Natural killer cell (primary cell): ENCODE measurements around the gene TXNL4B. TPM values are rescaled to one million over a fixed set of nuclear protein-coding genes. Genes with fewer than 3 reads are reported as not detected.
A peak's percentile ranks its signal among the peaks of the same experiment; 100 is the strongest.

Experiments
- ATAC-seq, 3 donors: fragments of 150-1000 bp in 2 of 3; fragments of 200-7000 bp in 1 of 3; cut with Tn5 transposase; 1 replicate in 1 of 3; 2 replicates in 2 of 3; pipeline ENCODE4 v1.10.0; 2021; ENCODE audit warnings: mild to moderate bottlenecking in 2 of 3, moderate library complexity in 2 of 3
- DNase-seq, 2 donors: peaks; one replicate each; pipeline versions ENCODE4 v3.0.0 to v3.0.0-alpha.2; 2013 to 2021; ENCODE audit warnings: mixed read lengths in 1 of 2
- H3K27ac ChIP-seq: one replicate; pipeline ENCODE4 v1.5.1; 2013; ENCODE audit warnings: mild to moderate bottlenecking, low read length
- H3K27me3 ChIP-seq: one replicate; pipeline ENCODE4 v1.6.1; 2013; ENCODE audit warnings: low read length; ENCODE audit not compliant: control insufficient read depth, insufficient read depth
- H3K36me3 ChIP-seq: one replicate; pipeline ENCODE4 v1.6.1; 2013; ENCODE audit warnings: low read length; ENCODE audit not compliant: control insufficient read depth, insufficient read depth
- H3K4me1 ChIP-seq: one replicate; pipeline ENCODE4 v1.6.1; 2013; ENCODE audit warnings: low read length; ENCODE audit not compliant: control insufficient read depth, insufficient read depth
- H3K4me3 ChIP-seq: one replicate; pipeline ENCODE4 v1.5.1; 2013; ENCODE audit warnings: low read length
- H3K9me3 ChIP-seq: one replicate; pipeline ENCODE4 v1.6.1; 2013; ENCODE audit warnings: low read length; ENCODE audit not compliant: control insufficient read depth, insufficient read depth
- H3K27ac Mint-ChIP-seq, 2 donors: one replicate each; pipeline ENCODE4 v1.8.0; 2022; ENCODE audit warnings: mild to moderate bottlenecking in 2 of 2, mixed read lengths in 2 of 2, moderate library complexity in 1 of 2
- H3K27me3 Mint-ChIP-seq, 2 donors: one replicate each; pipeline ENCODE4 v1.8.0; 2022; ENCODE audit warnings: low read depth in 2 of 2, mixed read lengths in 2 of 2
- H3K36me3 Mint-ChIP-seq: one replicate; pipeline ENCODE4 v1.8.0; 2022; ENCODE audit warnings: mixed read lengths
- H3K4me1 Mint-ChIP-seq, 2 donors: one replicate each; pipeline ENCODE4 v1.8.0; 2022; ENCODE audit warnings: mixed read lengths in 2 of 2
- H3K4me3 Mint-ChIP-seq: one replicate; pipeline ENCODE4 v1.8.0; 2022; ENCODE audit warnings: mild to moderate bottlenecking, moderate library complexity, mixed read lengths
- H3K9me3 Mint-ChIP-seq, 2 donors: one replicate each; pipeline ENCODE4 v1.8.0; 2022; ENCODE audit warnings: mixed read lengths in 2 of 2
- CTCF ChIP-seq: fragments of 200-600 bp; IDR thresholded peaks from one replicate; pipeline ENCODE4 v1.8.0; 2022; ENCODE audit warnings: antibody characterized with exemption
- WGBS: methylation state at CpG from one replicate; pipeline ENCODE4 v1.1.7; 2013; ENCODE audit warnings: missing lambda C conversion rate; ENCODE audit not compliant: insufficient coverage; 5-methylcytosine and 5-hydroxymethylcytosine counted together
- intact Hi-C: fragments of 100-400 bp; cut with micrococcal nuclease; formaldehyde crosslinking; loops from one replicate; pipeline ENCODE4 v1.14.2; 2022
- total RNA-seq, 4 donors: library from RNA; stranded (reverse); fragments of 120-200 nt in 1 of 4; gene quantifications; one replicate each; pipeline versions ENCODE4 v1.2.3 to v1.2.4, GENCODE V29; 2013 to 2022

TXNL4B gene
- total RNA-seq, 3 donors from 2014 or later (not counting 1 experiment from before 2014, with no cell fraction given) = 12.1 to 13.8 (median 13.6) TPM

- DNase-seq = no peak
- H3K36me3 ChIP-seq = peaks cover 98% of the 10 kb centered on the region
- no peaks in the 10 kb centered on the region for H3K4me1 ChIP-seq
- ATAC-seq = no peak
- intact Hi-C loops = no loop called here
- H3K4me3 ChIP-seq = no peak overlapping the region
- Mint-ChIP-seq H3K36me3 (peaks cover 25% of the 10 kb centered on the region), H3K4me3 (no peak overlapping the region), H3K4me1 (no peaks in the 10 kb centered on the region), H3K27me3 (no peaks in the 10 kb centered on the region), H3K9me3 (no peaks in the 10 kb centered on the region), H3K27ac (no peak overlapping the region)
- no peak overlapping the region for H3K27ac ChIP-seq
- H3K27me3 ChIP-seq = no peaks in the 10 kb centered on the region
- TF ChIP-seq CTCF = no peak
- H3K9me3 ChIP-seq = no peaks in the 10 kb centered on the region
- 96% methylated on average over 9 of the region's 9 CpGs for WGBS
Observed at GRCh38 chr16:72104905-72105304, 11.5 kb upstream of the TXNL4B start.

GRCh38 chr16:72101195-72101594, 7.8 kb upstream of the TXNL4B start:
- no peak for TF ChIP-seq CTCF
- no peaks in the 10 kb centered on the region for H3K27me3 ChIP-seq
- 98% methylated on average over 9 of the region's 10 CpGs for WGBS
- ATAC-seq (no peak), DNase-seq (no peak)
- H3K36me3 ChIP-seq = peaks cover 96% of the 10 kb centered on the region
- no peaks in the 10 kb centered on the region for H3K4me1 ChIP-seq
- no peak overlapping the region for H3K4me3 Mint-ChIP-seq
- no peak overlapping the region for H3K27ac ChIP-seq
- no peak overlapping the region for H3K4me3 ChIP-seq
- H3K9me3 Mint-ChIP-seq = no peaks in the 10 kb centered on the region
- H3K9me3 ChIP-seq = no peaks in the 10 kb centered on the region
- intact Hi-C loops = no loop called here
- H3K27me3 Mint-ChIP-seq = no peaks in the 10 kb centered on the region
- peaks cover 23% of the 10 kb centered on the region for H3K36me3 Mint-ChIP-seq
- H3K4me1 Mint-ChIP-seq = peaks cover 12 to 20% of the 10 kb centered on the region in 2 donors
- H3K27ac Mint-ChIP-seq = no peak overlapping the region

- intact Hi-C loops = loop anchor here (1.0 to 10.0 kb wide), 2 partner anchors 33 to 565 kb away; no protein-coding TSS in a partner anchor
Observed at GRCh38 chr16:72099377-72099818, 6.0 kb upstream of the TXNL4B start.

More at GRCh38 chr16:72099377-72099818, 6.0 kb upstream of the TXNL4B start:
- peaks cover 81% of the 10 kb centered on the region for H3K36me3 ChIP-seq
- DNase-seq (peak in 1 of 2 donors; percentile 69), ATAC-seq (peak; percentile 79 to 95 (median 88))
- H3K27me3 ChIP-seq = no peaks in the 10 kb centered on the region
- H3K36me3 Mint-ChIP-seq = peaks cover 17% of the 10 kb centered on the region
- no peak overlapping the region for H3K27ac Mint-ChIP-seq
- peak; percentile 48 for TF ChIP-seq CTCF
- H3K9me3 Mint-ChIP-seq = no peaks in the 10 kb centered on the region
- H3K27me3 Mint-ChIP-seq = no peaks in the 10 kb centered on the region
- H3K4me1 Mint-ChIP-seq = peaks cover 30 to 36% of the 10 kb centered on the region in 2 donors
- H3K4me3 ChIP-seq = no peak overlapping the region
- H3K9me3 ChIP-seq = no peaks in the 10 kb centered on the region
- H3K27ac ChIP-seq = no peak overlapping the region
- H3K4me1 ChIP-seq = peaks cover 6% of the 10 kb centered on the region
- 82% methylated on average over 12 of the region's 12 CpGs for WGBS
- H3K4me3 Mint-ChIP-seq = no peak overlapping the region
